Activated CD4-positive, alpha-beta T cell treated with anti-CD3 and anti-CD28 coated beads for 48 hours (primary cell): Measurements from ENCODE around the gene PICALM.

ENCODE experiments used
- DNase-seq: peaks from one replicate; pipeline ENCODE4 v3.0.0-alpha.2; 2020

PICALM gene

GRCh38 chr11:86046116-86046515, 22.8 kb downstream of the PICALM start:
- DNase-seq, result no peak

DNA sequence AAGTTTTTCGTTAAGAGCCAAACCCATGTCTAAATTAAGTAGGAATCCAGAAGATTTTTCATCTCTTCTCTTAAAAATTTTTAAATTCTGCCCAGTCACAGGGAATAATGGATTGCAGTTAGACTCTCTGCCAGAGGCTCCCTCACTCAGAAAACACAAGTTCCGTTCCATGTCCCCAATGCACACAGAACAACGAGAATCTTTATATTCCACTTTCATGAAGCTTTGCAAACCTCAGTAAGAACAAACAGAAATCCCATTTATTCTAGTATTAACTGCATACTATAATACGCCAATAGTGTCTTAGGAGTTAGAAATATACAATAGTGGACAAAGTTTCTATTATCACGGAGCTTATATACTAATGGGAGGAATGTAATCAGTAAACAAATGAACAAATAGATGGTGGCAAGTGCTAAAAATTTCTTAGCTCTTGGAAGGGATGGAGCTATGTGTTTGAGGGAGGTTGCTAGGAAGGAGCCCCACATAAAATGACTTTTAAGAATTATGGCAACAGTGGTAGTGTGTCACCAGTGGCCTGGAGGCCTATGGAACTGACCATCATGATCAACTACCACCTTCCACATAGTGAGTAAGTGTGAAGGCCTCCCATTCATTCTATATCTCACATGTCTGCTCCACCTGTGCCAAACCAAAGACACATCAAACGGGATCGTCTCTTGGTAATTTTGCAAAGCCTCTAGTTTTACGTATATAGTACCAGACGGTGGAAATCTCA, 24.9 kb downstream of the PICALM start:
- no peak for DNase-seq

- peak; percentile 60 for DNase-seq
Measured at GRCh38 chr11:86041975-86042378, 26.9 kb downstream of the PICALM start.

- no peak for DNase-seq
Measured at GRCh38 chr11:86040919-86041850, 27.7 kb downstream of the PICALM start.

DNA sequence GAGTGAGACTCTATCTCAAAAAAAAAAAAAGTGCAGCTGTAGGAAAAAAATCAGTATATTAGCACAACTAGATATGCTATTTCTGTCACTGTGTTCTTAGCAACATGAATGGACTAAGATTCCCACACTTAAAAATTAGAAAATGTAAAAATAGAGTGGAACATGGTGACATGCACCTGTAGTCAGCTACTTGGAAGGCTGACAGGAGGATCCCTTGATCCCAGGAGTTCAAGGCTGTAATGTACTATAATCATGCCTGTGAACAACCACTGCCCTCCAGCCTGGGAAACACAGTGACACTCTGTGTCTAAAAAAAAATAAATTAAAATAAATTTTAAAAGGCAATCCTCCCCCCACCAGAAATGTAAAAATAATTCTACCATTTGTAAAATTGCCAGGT, 29.8 kb downstream of the PICALM start:
- DNase-seq, result no peak

GRCh38 chr11:86037743-86038142, 31.1 kb downstream of the PICALM start:
- DNase-seq, result no peak

- DNase-seq, result no peak
Measured at GRCh38 chr11:86035920-86036319, 33.0 kb downstream of the PICALM start.

GRCh38 chr11:86035164-86035563, 33.7 kb downstream of the PICALM start:
- DNase-seq, result no peak

DNA sequence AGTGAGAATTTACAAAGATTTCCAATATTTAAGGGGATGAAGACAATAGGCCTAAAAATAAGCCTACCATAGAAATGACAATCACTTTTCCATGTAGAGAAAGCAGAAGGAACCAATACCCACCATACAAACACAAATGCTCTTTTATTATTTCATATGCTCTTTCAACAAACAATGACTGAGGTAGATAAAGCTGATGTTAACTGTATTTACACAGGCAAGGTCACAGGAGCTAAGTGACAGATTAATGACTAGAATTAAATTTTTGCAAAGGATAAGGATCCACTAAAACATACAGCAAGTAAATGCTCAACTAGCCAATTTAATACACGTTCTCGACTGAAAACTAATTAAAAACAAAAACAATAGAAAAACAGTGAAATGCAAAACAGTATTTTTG, 34.2 kb downstream of the PICALM start:
- DNase-seq, result no peak

- DNase-seq, result no peak
Measured at GRCh38 chr11:86021377-86021776, 47.5 kb downstream of the PICALM start.

GRCh38 chr11:86018249-86018648, 50.6 kb downstream of the PICALM start:
- DNase-seq, result no peak

- DNase-seq, result no peak
Measured at GRCh38 chr11:86016451-86016850, 52.4 kb downstream of the PICALM start.

- DNase-seq, result no peak
Measured at GRCh38 chr11:86015699-86016098, 53.2 kb downstream of the PICALM start.

DNA sequence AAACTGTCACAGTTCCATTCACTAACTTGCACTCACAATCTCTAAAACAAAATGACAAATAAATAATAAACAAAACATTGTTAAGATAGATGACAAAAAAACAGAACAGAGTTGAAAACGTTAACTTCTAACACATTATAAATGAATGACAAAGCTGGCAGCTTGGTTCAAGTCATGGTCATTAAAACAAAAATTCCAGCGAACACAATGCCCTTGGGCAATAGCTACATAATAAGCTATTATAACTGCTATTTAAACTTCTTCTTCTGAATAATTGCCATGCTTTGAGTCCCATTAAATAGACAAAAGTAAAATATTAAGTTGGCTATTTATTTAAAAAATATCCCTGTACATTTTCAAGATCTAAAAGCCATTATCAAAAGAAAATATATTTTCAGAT, 54.7 kb downstream of the PICALM start:
- DNase-seq, result no peak

- no peak for DNase-seq
Measured at GRCh38 chr11:86013713-86014112, 55.2 kb downstream of the PICALM start.

GRCh38 chr11:86011175-86011574, 57.7 kb downstream of the PICALM start:
- no peak for DNase-seq

- no peak for DNase-seq
Measured at GRCh38 chr11:86003654-86004053, 65.2 kb downstream of the PICALM start.

DNA sequence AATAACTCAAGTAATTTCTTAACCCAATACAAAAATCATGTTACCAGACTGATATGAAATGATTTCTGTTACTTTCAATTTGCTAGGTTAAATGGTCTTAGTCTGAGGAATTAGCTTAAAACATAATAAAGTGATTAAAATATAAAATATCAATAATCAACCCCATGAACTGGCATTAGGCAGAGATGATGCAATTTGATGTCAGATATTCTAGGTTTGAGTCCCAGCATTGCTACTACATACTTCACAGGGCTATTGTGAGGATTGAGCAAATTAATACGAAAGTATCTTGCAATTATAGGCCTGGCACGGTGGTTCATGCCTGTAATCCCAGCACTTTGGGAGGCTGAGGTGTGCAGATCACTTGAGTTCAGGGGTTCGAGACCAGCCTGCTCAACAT, 66.5 kb downstream of the PICALM start:
- no peak for DNase-seq

DNA sequence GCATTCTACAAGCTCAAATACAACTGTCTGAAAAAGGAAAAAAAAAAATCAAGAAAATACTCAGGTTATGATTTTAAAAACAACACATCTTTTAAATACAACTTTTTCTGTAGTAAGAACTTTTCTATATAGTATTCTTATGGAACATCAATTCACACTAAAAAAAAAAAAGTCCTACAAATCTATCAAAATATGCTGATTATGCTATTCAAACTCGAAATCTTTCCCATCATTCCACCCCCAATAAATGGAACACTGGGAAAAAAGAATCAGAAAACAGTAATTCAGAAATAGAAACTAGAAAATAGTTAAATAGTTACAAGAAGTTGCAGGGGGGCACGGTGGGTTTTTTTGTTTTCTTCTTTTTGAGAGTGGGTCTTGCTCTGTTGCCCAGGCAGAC, 77.4 kb downstream of the PICALM start:
- DNase-seq, result no peak

DNA sequence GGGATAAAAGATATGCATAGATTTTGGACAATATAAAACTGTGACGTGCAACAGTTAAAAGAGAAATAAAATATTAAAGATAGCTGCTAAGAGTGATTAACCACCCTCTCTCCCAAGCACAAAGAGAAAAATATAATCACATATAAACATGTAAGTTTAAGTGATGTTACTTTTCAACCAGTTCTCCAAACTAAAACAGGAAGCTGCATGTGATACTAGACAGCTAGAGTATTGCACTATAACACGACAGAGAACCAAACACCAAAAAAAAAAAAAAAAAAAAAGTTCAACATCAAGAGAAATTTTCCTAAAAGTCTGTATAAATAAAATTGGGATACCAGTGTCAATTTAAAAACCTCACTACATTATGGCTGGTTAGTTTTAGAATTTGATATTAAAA, 79.1 kb downstream of the PICALM start:
- DNase-seq, result no peak

GRCh38 chr11:85988780-85989179, 80.1 kb downstream of the PICALM start:
- no peak for DNase-seq

DNA sequence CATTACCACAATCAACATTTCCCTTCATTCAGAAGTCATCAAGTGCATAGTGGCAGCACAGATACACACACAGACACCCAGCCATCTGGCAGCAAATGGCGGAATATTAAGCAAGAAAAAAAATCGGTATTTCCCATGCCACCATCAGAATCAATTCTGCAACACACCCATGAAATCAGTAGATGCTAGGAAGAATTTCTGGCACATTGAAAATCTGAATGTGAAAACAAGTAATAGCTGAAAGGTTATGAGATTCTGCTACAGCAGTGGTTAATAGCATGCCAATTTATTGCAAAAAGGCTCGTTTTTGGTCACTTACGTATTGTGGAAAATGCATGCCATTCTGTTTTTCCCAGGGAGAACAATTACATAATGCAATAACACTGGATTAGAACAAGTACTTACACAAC, 91.1 kb downstream of the PICALM start:
- no peak for DNase-seq

DNA sequence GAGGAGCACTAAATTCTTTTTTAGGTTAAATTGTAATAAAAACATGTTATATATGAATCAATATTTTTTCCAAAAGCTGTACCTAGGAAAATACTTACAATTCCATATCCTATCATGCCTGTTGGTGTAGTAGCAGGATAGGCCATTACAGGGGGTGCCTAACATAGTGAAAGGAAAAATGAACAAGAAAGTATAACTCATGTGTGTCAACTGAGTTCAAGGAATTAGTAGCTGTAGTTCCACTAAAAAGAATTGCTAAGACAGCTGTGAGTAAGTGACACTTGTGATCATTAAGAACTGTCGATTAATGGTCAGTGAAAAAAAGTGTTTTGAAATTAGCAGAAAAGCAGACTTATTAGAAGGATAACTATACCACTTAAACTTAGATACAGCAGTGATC, 92.4 kb downstream of the PICALM start:
- no peak for DNase-seq

- DNase-seq, result no peak
Measured at GRCh38 chr11:85974122-85974521, 94.8 kb downstream of the PICALM start.
